SH-SY5Y (cell line): ENCODE data around the gene RFWD3.

Experiments
- GATA2 ChIP-seq: IDR thresholded peaks from 2 replicates; pipeline ENCODE4 v1.6.1; 2011; ENCODE audit warnings: mild to moderate bottlenecking, low read depth, low read length
- GATA3 ChIP-seq: IDR thresholded peaks from 2 replicates; pipeline ENCODE4 v1.6.1; 2011; ENCODE audit warnings: low read depth, mild to moderate bottlenecking, low read length, moderate library complexity

DNA sequence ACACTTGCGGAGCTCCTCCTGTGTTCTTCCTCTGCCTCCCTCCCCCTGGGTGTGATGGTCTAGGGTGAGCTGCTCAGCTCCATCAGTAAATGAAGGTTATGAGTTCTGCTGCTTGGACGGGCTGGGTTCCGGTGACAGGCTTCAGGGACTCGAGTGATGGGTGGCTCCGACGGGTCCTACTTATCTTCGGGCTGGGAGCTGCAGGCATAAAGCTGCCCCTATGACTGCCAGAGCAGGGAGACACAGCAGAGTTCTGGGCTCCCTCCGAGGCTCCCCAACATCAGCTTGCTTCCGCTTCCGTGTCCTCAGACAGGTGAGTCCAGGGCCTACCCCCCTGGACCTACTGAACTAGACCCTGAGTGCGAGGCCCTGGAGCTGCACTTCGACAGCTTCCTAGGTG, 45.3 kb upstream of the RFWD3 start:
- TF ChIP-seq GATA3 (no peak), GATA2 (no peak)
